Measurements from ENCODE around the gene ITGB1.

GRCh38 chr10:32851301-32851700 lies 106.7 kb downstream of the ITGB1 start:
- TF ChIP-seq CTCF (IDR thresholded peaks at IDR 0.05), result no peak
- no peak for TF ChIP-seq POLR2A (IDR thresholded peaks at IDR 0.05)

Measured in heart left ventricle (tissue), 13 donors.